Measurements from ENCODE around the gene PPP1R13B. TPM values are rescaled to one million over a fixed set of nuclear protein-coding genes. Genes with fewer than 3 reads are reported as not detected.

The PPP1R13B gene
- total RNA-seq, 2 donors from 2014 or later = 15.6 to 17.5 TPM

DNA sequence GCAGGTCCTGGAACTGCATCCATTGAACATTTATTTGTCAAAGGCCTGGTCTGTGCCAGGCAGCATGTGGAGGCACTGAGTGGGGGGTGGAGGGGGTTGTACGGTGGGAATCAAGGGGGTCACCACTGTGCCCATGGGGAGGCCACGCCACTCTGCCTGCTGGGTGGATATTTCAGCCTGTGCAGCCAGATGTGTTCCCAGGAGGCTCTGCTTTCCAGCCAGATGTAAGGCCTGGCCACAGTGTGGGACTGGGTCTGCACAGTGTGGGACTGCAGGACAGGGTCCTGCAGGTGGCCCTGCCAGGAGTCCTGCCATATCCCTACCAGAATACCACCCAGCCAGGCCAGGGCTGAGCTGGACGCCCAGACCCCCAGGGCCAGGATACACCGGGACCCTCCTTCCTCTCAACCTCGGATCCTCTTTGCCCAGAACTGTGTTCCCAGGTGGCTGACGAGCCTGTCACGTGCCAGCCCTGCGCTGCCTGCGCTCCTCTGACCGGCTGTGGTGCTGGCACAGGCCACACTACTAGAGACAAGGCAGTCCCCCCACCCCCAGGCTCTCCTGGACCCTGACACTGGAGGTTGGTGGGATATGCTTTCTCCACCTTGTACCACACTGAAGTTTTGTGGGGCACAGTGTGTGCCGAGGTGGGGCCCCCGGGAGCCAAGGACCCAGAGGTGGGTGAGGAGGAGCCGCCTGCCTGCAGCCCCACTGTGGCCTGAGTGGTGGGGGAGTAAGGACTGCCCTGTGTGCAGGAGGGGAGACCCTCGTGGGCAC is 149.6 kb downstream of the PPP1R13B start:
- Histone ChIP-seq H3K27me3 (ENCODE audit: control insufficient read depth, insufficient read depth, low read length, poor library complexity, severe bottlenecking) (no peaks in the 10 kb centered on the region), H3K27ac (ENCODE audit: low read depth, low read length) (peak overlapping the region; percentile 36), H3K4me3 (ENCODE audit: low read length) (no peak overlapping the region), H3K4me1 (ENCODE audit: control insufficient read depth, insufficient read depth, low read length) (no peaks in the 10 kb centered on the region), H3K36me3 (ENCODE audit: control insufficient read depth, insufficient read depth, low read length) (peaks cover 77% of the 10 kb centered on the region), H3K9ac (ENCODE audit: extremely low read depth, low read length, poor library complexity, severe bottlenecking) (no peak overlapping the region), H3K9me3 (ENCODE audit: control insufficient read depth, low read length) (no peaks in the 10 kb centered on the region)
- no peak for DNase-seq
- TF ChIP-seq, protein P1, sequence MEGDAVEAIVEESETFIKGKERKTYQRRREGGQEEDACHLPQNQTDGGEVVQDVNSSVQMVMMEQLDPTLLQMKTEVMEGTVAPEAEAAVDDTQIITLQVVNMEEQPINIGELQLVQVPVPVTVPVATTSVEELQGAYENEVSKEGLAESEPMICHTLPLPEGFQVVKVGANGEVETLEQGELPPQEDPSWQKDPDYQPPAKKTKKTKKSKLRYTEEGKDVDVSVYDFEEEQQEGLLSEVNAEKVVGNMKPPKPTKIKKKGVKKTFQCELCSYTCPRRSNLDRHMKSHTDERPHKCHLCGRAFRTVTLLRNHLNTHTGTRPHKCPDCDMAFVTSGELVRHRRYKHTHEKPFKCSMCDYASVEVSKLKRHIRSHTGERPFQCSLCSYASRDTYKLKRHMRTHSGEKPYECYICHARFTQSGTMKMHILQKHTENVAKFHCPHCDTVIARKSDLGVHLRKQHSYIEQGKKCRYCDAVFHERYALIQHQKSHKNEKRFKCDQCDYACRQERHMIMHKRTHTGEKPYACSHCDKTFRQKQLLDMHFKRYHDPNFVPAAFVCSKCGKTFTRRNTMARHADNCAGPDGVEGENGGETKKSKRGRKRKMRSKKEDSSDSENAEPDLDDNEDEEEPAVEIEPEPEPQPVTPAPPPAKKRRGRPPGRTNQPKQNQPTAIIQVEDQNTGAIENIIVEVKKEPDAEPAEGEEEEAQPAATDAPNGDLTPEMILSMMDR (conservative IDR thresholded peaks at IDR 0.05) = no peak
- H3K36me3 Mint-ChIP-seq (ENCODE audit: low read depth) = peaks cover 42% of the 10 kb centered on the region
- peaks cover 2% of the 10 kb centered on the region for H3K4me1 Mint-ChIP-seq
- H3K4me3 Mint-ChIP-seq = no peak overlapping the region
- no peaks in the 10 kb centered on the region for H3K9me3 Mint-ChIP-seq
- H3K27ac Mint-ChIP-seq = peak overlapping the region; percentile 61
- WGBS, 2 experiments (ENCODE audit: insufficient coverage in 1 of 2, insufficient read length in 1 of 2) = 94% methylated on average over 14 of the region's 14 CpGs; no CpG with 5 or more reads in 1 of the 2 experiments
- no peaks in the 10 kb centered on the region for H3K27me3 Mint-ChIP-seq (ENCODE audit: insufficient read depth)

DNA sequence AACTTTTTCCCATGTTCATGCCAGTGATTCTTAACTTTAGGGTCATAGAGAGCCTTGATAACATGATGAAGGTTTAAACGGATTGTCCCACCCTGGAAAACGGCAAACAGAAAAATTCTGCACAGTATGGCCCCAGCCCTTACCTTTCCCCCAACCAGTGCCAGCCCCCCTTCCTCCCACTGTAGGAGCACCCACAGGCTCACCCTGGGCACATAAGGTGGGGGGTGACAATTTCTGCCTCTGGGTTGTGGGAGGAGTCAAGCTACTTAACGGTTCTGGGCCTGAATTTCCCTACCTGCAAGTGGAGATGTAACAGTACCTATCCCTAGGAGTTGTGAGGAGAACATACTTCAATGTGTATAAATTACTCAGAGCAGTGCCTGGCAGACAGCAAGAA is 150.2 kb downstream of the PPP1R13B start:
- WGBS, 2 experiments (ENCODE audit: insufficient coverage in 1 of 2, insufficient read length in 1 of 2) = 88% methylated on average over 3 of the region's 3 CpGs; no CpG with 5 or more reads in 1 of the 2 experiments
- TF ChIP-seq, protein P1 (conservative IDR thresholded peaks at IDR 0.05) = no peak
- no peaks in the 10 kb centered on the region for H3K9me3 ChIP-seq (ENCODE audit: control insufficient read depth, low read length)
- H3K9me3 Mint-ChIP-seq = no peaks in the 10 kb centered on the region
- H3K9ac ChIP-seq (ENCODE audit: extremely low read depth, low read length, poor library complexity, severe bottlenecking) = no peak overlapping the region
- H3K27ac ChIP-seq (ENCODE audit: low read depth, low read length) = peak overlapping the region; percentile 16
- no peak overlapping the region for H3K4me3 ChIP-seq (ENCODE audit: low read length)
- no peak overlapping the region for H3K4me3 Mint-ChIP-seq
- H3K27me3 Mint-ChIP-seq (ENCODE audit: insufficient read depth) = no peaks in the 10 kb centered on the region
- peaks cover 38% of the 10 kb centered on the region for H3K36me3 Mint-ChIP-seq (ENCODE audit: low read depth)
- H3K27ac Mint-ChIP-seq = peak overlapping the region; percentile 61
- peaks cover 2% of the 10 kb centered on the region for H3K4me1 Mint-ChIP-seq
- no peak for DNase-seq
- peaks cover 78% of the 10 kb centered on the region for H3K36me3 ChIP-seq (ENCODE audit: control insufficient read depth, insufficient read depth, low read length)
- no peaks in the 10 kb centered on the region for H3K27me3 ChIP-seq (ENCODE audit: control insufficient read depth, insufficient read depth, low read length, poor library complexity, severe bottlenecking)
- no peaks in the 10 kb centered on the region for H3K4me1 ChIP-seq (ENCODE audit: control insufficient read depth, insufficient read depth, low read length)

DNA sequence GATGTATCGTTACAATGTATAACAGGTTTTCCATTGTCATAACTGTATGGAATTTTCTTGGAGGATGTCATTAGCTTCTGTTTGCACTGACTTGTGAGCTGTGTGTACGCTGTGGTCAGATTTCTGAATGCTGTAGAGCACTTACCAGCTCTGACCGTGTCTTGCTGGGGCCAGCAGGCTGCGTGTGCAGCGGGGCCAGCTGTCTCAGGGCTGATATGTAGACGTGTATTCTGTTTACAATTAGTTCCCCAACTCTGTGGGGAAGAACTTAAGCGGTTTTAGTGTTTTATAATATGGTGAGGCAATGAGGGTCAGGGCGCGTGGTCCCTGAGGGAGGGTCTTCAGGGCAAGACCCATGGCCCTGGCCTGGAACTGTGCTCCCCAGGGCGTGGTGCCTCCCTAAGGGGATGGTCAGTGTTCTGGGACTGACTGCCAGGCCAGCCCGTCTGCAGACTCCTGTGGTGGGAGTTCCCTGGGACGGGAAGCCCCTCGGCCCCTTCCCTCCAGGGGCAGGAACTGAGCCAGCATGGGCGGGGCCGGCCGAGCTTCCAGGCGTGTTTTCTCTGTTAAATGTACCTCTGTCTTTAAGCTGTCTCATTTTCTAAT is 150.8 kb downstream of the PPP1R13B start:
- Mint-ChIP-seq H3K27ac (peak overlapping the region; percentile 48), H3K4me1 (peaks cover 2% of the 10 kb centered on the region), H3K36me3 (ENCODE audit: low read depth) (peaks cover 34% of the 10 kb centered on the region), H3K27me3 (ENCODE audit: insufficient read depth) (no peaks in the 10 kb centered on the region), H3K9me3 (no peaks in the 10 kb centered on the region), H3K4me3 (no peak overlapping the region)
- Histone ChIP-seq H3K9ac (ENCODE audit: extremely low read depth, low read length, poor library complexity, severe bottlenecking) (no peak overlapping the region), H3K4me1 (ENCODE audit: control insufficient read depth, insufficient read depth, low read length) (no peaks in the 10 kb centered on the region), H3K9me3 (ENCODE audit: control insufficient read depth, low read length) (no peaks in the 10 kb centered on the region), H3K27me3 (ENCODE audit: control insufficient read depth, insufficient read depth, low read length, poor library complexity, severe bottlenecking) (no peaks in the 10 kb centered on the region), H3K4me3 (ENCODE audit: low read length) (no peak overlapping the region), H3K36me3 (ENCODE audit: control insufficient read depth, insufficient read depth, low read length) (peaks cover 85% of the 10 kb centered on the region), H3K27ac (ENCODE audit: low read depth, low read length) (peak overlapping the region; percentile 34)
- TF ChIP-seq, protein P1 (conservative IDR thresholded peaks at IDR 0.05) = no peak
- no peak for DNase-seq
- WGBS, 2 experiments (ENCODE audit: insufficient coverage in 1 of 2, insufficient read length in 1 of 2) = 83 to 86% methylated on average over 15 to 16 of the region's 17 CpGs
